ENCODE results near the gene FICD.

- TF ChIP-seq CTCF (conservative IDR thresholded peaks at IDR 0.05) (no peak), ZFX (IDR thresholded peaks at IDR 0.05) (no peak)
These were observed 35.6 kb upstream of the FICD start for GRCh38 chr12:108479364-108480070.

Data from C4-2B (cell line).